ENCODE results near the gene LRP11. TPM values are rescaled to one million over a fixed set of nuclear protein-coding genes. Genes with fewer than 3 reads are reported as not detected.
A peak's percentile ranks its signal among the peaks of the same experiment; 100 is the strongest.

Gene LRP11
- polyA plus RNA-seq, 4 donors = 2.2 to 32.1 (median 19.7) TPM; not detected in 1

DNA sequence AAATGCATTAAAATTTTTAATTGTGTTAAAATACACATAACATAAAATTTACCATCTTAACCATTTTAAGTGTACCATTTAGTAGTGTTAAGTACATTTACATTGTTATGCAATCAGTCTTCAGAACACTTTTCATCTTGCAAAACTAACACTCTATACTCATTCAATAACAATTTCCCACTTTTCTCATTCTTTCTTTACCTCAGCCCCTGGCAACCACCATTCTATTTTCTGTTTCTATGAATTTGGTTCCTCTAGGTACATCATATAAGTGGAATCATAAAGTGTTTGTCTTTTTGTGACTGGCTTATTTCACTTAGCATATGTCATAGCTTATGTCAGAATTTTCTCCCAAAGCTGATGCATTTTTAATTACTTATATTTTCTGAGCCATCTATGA is 82.4 kb downstream of the LRP11 start:
- no peaks in the 10 kb centered on the region for H3K9me3 ChIP-seq (ENCODE audit: control insufficient read depth in 2 of 2, insufficient read depth in 1 of 2, low read depth in 1 of 2, low read length in 1 of 2)
- H3K27me3 ChIP-seq (ENCODE audit: control insufficient read depth in 3 of 3, insufficient read depth in 3 of 3, low read length in 3 of 3) = no peaks in the 10 kb centered on the region
- peaks cover 0 to 12% (median 0%) of the 10 kb centered on the region in 3 donors for H3K4me1 ChIP-seq (ENCODE audit: control insufficient read depth in 3 of 3, insufficient read depth in 2 of 3, low read depth in 1 of 3, low read length in 2 of 3)
- H3K36me3 ChIP-seq (ENCODE audit: control insufficient read depth in 3 of 3, insufficient read depth in 2 of 3, low read depth in 1 of 3, low read length in 3 of 3) = peaks cover 0 to 20% (median 6%) of the 10 kb centered on the region in 3 donors
- no peak overlapping the region for H3K27ac ChIP-seq (ENCODE audit: low read depth in 1 of 3, low read length in 2 of 3)
- FAIRE-seq = no peak
- no peak for DNase-seq
- H3K4me3 ChIP-seq (ENCODE audit: low read depth in 1 of 3, low read length in 3 of 3) = no peak overlapping the region

DNA sequence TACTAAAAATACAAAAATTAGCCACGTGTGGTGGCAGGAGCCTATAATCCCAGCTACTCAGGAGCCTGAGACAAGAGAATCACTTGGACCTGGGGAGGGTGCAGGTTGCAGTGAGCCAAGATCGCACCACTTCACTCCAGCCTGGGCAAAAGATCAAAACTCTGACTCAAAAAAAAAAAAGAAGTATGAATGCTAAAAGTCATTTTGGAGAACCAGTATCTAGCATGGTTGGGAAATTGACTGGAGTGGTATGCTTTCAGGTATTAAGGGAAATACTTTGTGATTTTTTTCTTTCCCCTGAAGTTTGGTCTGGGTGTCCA is 84.6 kb downstream of the LRP11 start:
- H3K27me3 ChIP-seq (ENCODE audit: control insufficient read depth in 3 of 3, insufficient read depth in 3 of 3, low read length in 3 of 3) = no peaks in the 10 kb centered on the region
- peak overlapping the region in 1 of 3 donors; percentile 31 for H3K27ac ChIP-seq (ENCODE audit: low read depth in 1 of 3, low read length in 2 of 3)
- H3K9me3 ChIP-seq (ENCODE audit: control insufficient read depth in 2 of 2, insufficient read depth in 1 of 2, low read depth in 1 of 2, low read length in 1 of 2) = no peaks in the 10 kb centered on the region
- H3K36me3 ChIP-seq (ENCODE audit: control insufficient read depth in 3 of 3, insufficient read depth in 2 of 3, low read depth in 1 of 3, low read length in 3 of 3) = peaks cover 0 to 32% (median 6%) of the 10 kb centered on the region in 3 donors
- 56 to 86% (median 72%) methylated on average over 2 of the region's 2 CpGs for WGBS, 3 donors
- FAIRE-seq (no peak), DNase-seq (peak in 1 of 2 donors; percentile 5)
- H3K4me3 ChIP-seq (ENCODE audit: low read depth in 1 of 3, low read length in 3 of 3) = no peak overlapping the region
- peaks cover 0 to 12% (median 0%) of the 10 kb centered on the region in 3 donors for H3K4me1 ChIP-seq (ENCODE audit: control insufficient read depth in 3 of 3, insufficient read depth in 2 of 3, low read depth in 1 of 3, low read length in 2 of 3)

DNA sequence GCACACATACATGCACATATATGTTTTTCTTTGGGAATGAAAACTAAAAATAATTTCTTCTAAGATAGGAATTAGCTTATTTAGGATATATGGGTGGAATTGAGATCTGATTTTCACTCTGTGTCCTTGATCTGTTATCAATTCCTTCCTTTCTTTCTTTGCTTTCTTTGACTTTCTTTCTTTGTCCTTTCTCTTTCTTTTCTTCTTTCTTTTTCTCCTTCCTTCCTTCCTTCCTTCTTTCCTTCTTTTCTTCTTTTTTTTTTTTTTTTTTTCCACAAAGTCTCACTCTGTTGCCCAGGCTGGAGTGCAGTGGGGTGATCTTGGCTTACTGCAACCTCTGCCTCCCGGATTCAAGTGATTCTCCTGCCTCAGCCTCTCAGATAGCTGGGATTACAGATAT is 86.5 kb downstream of the LRP11 start:
- DNase-seq (no peak), FAIRE-seq (no peak)
- H3K4me3 ChIP-seq (ENCODE audit: low read depth in 1 of 3, low read length in 3 of 3) = no peak overlapping the region
- H3K4me1 ChIP-seq (ENCODE audit: control insufficient read depth in 3 of 3, insufficient read depth in 2 of 3, low read depth in 1 of 3, low read length in 2 of 3) = peaks cover 0 to 12% (median 0%) of the 10 kb centered on the region in 3 donors
- no peaks in the 10 kb centered on the region for H3K27me3 ChIP-seq (ENCODE audit: control insufficient read depth in 3 of 3, insufficient read depth in 3 of 3, low read length in 3 of 3)
- H3K36me3 ChIP-seq (ENCODE audit: control insufficient read depth in 3 of 3, insufficient read depth in 2 of 3, low read depth in 1 of 3, low read length in 3 of 3) = peaks cover 0 to 32% (median 3%) of the 10 kb centered on the region in 3 donors
- H3K27ac ChIP-seq (ENCODE audit: low read depth in 1 of 3, low read length in 2 of 3) = no peak overlapping the region
- 93 to 100% (median 100%) methylated on average over 1 of the region's 1 CpG for WGBS, 3 donors
- no peaks in the 10 kb centered on the region for H3K9me3 ChIP-seq (ENCODE audit: control insufficient read depth in 2 of 2, insufficient read depth in 1 of 2, low read depth in 1 of 2, low read length in 1 of 2)

DNA sequence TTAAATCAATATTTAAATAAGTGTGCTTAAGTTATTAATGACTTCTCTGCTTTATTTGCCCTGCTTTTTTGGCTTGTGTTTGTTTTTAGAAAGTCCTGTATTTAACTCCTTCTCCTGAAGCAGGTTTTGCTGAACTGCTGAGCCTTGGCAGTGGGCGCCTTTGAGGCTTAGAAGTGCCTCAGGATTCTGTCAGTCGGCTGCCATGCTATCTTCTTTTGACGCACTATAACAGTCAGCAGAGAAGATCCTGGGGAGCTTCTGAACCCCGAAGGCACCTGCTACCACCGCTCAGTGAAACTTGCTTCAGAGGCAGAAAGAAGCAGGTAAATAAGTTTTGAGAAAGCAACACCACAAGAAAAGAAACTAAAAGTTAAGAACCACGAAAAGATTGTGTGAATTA is 92.2 kb downstream of the LRP11 start:
- H3K36me3 ChIP-seq (ENCODE audit: control insufficient read depth in 3 of 3, insufficient read depth in 2 of 3, low read depth in 1 of 3, low read length in 3 of 3) = peaks cover 0 to 50% (median 3%) of the 10 kb centered on the region in 3 donors
- no peak for FAIRE-seq

DNA sequence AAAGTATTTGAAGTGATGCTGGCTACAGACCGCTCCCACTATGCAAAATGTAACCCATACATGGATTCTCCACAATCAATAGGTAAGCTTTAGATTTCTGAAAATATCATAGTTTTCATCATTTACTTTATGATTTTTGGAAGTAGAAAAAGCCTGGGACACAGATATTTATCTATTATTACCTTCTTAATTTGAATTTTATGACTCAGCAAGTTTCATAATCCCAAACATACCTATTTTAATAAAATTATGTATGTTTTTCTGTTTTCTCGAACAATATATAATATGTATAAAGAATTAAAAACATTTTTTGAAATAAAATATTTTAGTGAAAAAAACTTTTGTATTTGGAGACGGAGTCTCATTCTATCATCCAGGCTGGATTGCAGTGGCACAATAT is 93.0 kb downstream of the LRP11 start:
- 97 to 99% (median 99%) methylated on average over 3 of the region's 3 CpGs for WGBS, 3 donors
- FAIRE-seq = no peak
- no peaks in the 10 kb centered on the region for H3K27me3 ChIP-seq (ENCODE audit: control insufficient read depth in 3 of 3, insufficient read depth in 3 of 3, low read length in 3 of 3)
- DNase-seq = no peak
- H3K27ac ChIP-seq (ENCODE audit: low read depth in 1 of 3, low read length in 2 of 3) = no peak overlapping the region
- H3K4me3 ChIP-seq (ENCODE audit: low read depth in 1 of 3, low read length in 3 of 3) = no peak overlapping the region
- H3K4me1 ChIP-seq (ENCODE audit: control insufficient read depth in 3 of 3, insufficient read depth in 2 of 3, low read depth in 1 of 3, low read length in 2 of 3) = no peaks in the 10 kb centered on the region
- peaks cover 0 to 49% (median 3%) of the 10 kb centered on the region in 3 donors for H3K36me3 ChIP-seq (ENCODE audit: control insufficient read depth in 3 of 3, insufficient read depth in 2 of 3, low read depth in 1 of 3, low read length in 3 of 3)
- H3K9me3 ChIP-seq (ENCODE audit: control insufficient read depth in 2 of 2, insufficient read depth in 1 of 2, low read depth in 1 of 2, low read length in 1 of 2) = no peaks in the 10 kb centered on the region

More for the DNA sequence above, 92.2 kb downstream of the LRP11 start:
- H3K9me3 ChIP-seq (ENCODE audit: control insufficient read depth in 2 of 2, insufficient read depth in 1 of 2, low read depth in 1 of 2, low read length in 1 of 2) = no peaks in the 10 kb centered on the region
- 81 to 90% (median 89%) methylated on average over 6 of the region's 6 CpGs for WGBS, 3 donors
- no peak for DNase-seq
- H3K4me1 ChIP-seq (ENCODE audit: control insufficient read depth in 3 of 3, insufficient read depth in 2 of 3, low read depth in 1 of 3, low read length in 2 of 3) = no peaks in the 10 kb centered on the region
- no peak overlapping the region for H3K4me3 ChIP-seq (ENCODE audit: low read depth in 1 of 3, low read length in 3 of 3)
- H3K27me3 ChIP-seq (ENCODE audit: control insufficient read depth in 3 of 3, insufficient read depth in 3 of 3, low read length in 3 of 3) = no peaks in the 10 kb centered on the region
- H3K27ac ChIP-seq (ENCODE audit: low read depth in 1 of 3, low read length in 2 of 3) = no peak overlapping the region

DNA sequence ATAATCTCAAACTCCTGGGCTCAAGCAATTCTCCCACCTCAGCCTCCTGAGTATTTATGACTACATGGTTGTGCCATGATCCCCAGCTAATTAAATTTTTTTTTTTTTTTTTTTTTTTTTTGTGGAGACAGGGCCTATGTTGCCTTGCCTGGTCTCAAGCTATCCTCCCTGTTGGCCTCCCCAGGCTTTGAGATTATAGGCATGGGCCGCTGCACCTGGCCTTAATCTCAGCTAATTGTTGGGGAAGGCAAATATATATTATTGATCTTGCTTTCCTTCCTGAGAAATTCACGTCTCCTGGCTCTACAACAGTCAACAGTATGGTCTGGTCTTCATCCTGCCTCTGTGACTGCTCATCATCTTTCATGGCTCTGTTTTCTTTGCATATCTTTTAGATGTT is 94.5 kb downstream of the LRP11 start:
- no peak overlapping the region for H3K4me3 ChIP-seq (ENCODE audit: low read depth in 1 of 3, low read length in 3 of 3)
- 80 to 93% (median 90%) methylated on average over 2 of the region's 2 CpGs for WGBS, 3 donors
- no peak overlapping the region for H3K27ac ChIP-seq (ENCODE audit: low read depth in 1 of 3, low read length in 2 of 3)
- no peak for FAIRE-seq
- H3K9me3 ChIP-seq (ENCODE audit: control insufficient read depth in 2 of 2, insufficient read depth in 1 of 2, low read depth in 1 of 2, low read length in 1 of 2) = peaks cover 0 to 3% of the 10 kb centered on the region in 2 donors
- DNase-seq = no peak
- H3K4me1 ChIP-seq (ENCODE audit: control insufficient read depth in 3 of 3, insufficient read depth in 2 of 3, low read depth in 1 of 3, low read length in 2 of 3) = no peaks in the 10 kb centered on the region
- no peaks in the 10 kb centered on the region for H3K27me3 ChIP-seq (ENCODE audit: control insufficient read depth in 3 of 3, insufficient read depth in 3 of 3, low read length in 3 of 3)
- H3K36me3 ChIP-seq (ENCODE audit: control insufficient read depth in 3 of 3, insufficient read depth in 2 of 3, low read depth in 1 of 3, low read length in 3 of 3) = peaks cover 0 to 45% (median 3%) of the 10 kb centered on the region in 3 donors

Other genes starting within 250 kb of the LRP11 start
- 10 to 100 TPM in 3 of 4 donors, 1 to 10 TPM in 1; 7.8 to 18.4 (median 13.5) TPM for gene KATNA1, start 215.6 kb downstream of the LRP11 start, polyA plus RNA-seq
- 10 to 100 TPM in 1 of 4 donors, 1 to 10 TPM in 3; 4.1 to 23.0 (median 7.3) TPM for gene LATS1, start 146.3 kb downstream of the LRP11 start, polyA plus RNA-seq
- gene NUP43, start 117.8 kb downstream of the LRP11 start, polyA plus RNA-seq = 10 to 100 TPM in 2 of 4 donors, 1 to 10 TPM in 2; 2.7 to 28.9 (median 7.9) TPM
- gene PCMT1, start 114.6 kb downstream of the LRP11 start, polyA plus RNA-seq = 10 to 100 TPM; 38.9 to 75.7 (median 55.0) TPM
- under 1 TPM in 1 of 4 donors, not detected in 3; 0.13 TPM for gene RAET1E, start 33.8 kb upstream of the LRP11 start, polyA plus RNA-seq
- under 1 TPM in 2 of 4 donors, not detected in 2; 0.15 to 0.27 TPM for gene RAET1G, start 58.8 kb upstream of the LRP11 start, polyA plus RNA-seq
- under 1 TPM in 2 of 4 donors, not detected in 2; 0.10 to 0.30 TPM for gene ULBP2, start 77.7 kb upstream of the LRP11 start, polyA plus RNA-seq
- under 1 TPM in 1 of 4 donors, not detected in 3; 0.36 TPM for gene ULBP1, start 99.6 kb upstream of the LRP11 start, polyA plus RNA-seq
- not detected for gene RAET1L, start 161.2 kb upstream of the LRP11 start, polyA plus RNA-seq
- 1 to 10 TPM in 2 of 4 donors, not detected in 2; 1.4 to 2.2 TPM for gene ULBP3, start 204.8 kb upstream of the LRP11 start, polyA plus RNA-seq

All from small intestine (tissue), 7 donors.